HepG2 (cell line): ENCODE results near the gene RPS6KB2. TPM values are rescaled to one million over a fixed set of nuclear protein-coding genes. Genes with fewer than 3 reads are reported as not detected.

Experiments used
- ARNTL ChIP-seq: sonication (generic); formaldehyde crosslinking; IDR thresholded peaks from 2 replicates; pipeline ENCODE4 v1.4.0; 2020; ENCODE audit warnings: mild to moderate bottlenecking, missing genetic modification reagents
- HNRNPUL1 ChIP-seq: fragments of 200-400 bp; formaldehyde crosslinking; IDR thresholded peaks from 2 replicates; pipeline ENCODE4 v1.6.1; 2017; ENCODE audit warnings: low read depth, mild to moderate bottlenecking, low read length, moderate library complexity
- NFATC3 ChIP-seq: sonication (generic); formaldehyde crosslinking; IDR thresholded peaks from 2 replicates; pipeline ENCODE4 v1.5.1; 2020; ENCODE audit warnings: mild to moderate bottlenecking, missing genetic modification reagents
- TSC22D2 ChIP-seq: sonication (generic); formaldehyde crosslinking; IDR thresholded peaks from 2 replicates; pipeline ENCODE4 v1.5.1; 2020; ENCODE audit warnings: missing genetic modification reagents, mild to moderate bottlenecking, borderline replicate concordance
- polyA plus RNA-seq, 8 experiments: library from polyadenylated mRNA; depleted of rRNA in 3 of 8; stranded (reverse) in 7 of 8; unstranded in 1 of 8; fragments of >200 nt; fragmentation: Illumina TruSeq in 4 of 8; extraction: Trizol in 4 of 8; gene quantifications; 2 replicates each; pipeline versions ENCODE4 v1.2.1 to v1.2.3, GENCODE V29; 2011 to 2016; ENCODE audit warnings: low read depth in 4 of 8, missing spikeins in 1 of 8, mixed read lengths in 1 of 8; ENCODE audit not compliant: insufficient read depth in 1 of 8
- total RNA-seq, 5 experiments: library from RNA; depleted of rRNA; stranded (reverse); fragments of >200 nt; fragmentation: Illumina TruSeq; extraction: Trizol; gene quantifications; 2 replicates each; pipeline ENCODE4 v1.2.3, GENCODE V29; 2016; ENCODE audit warnings: low read depth in 1 of 5
- TF ChIP-seq, protein P1 (sequence below): sonication (generic); formaldehyde crosslinking; IDR thresholded peaks from 2 replicates; pipeline ENCODE4 v1.8.0; 2022; ENCODE audit warnings: low read depth, missing genetic modification reagents
- TF ChIP-seq, protein P2 (sequence below): sonication (generic); formaldehyde crosslinking; IDR thresholded peaks from 2 replicates; pipeline ENCODE4; 2020; ENCODE audit warnings: missing genetic modification reagents, mild to moderate bottlenecking, borderline replicate concordance
- TF ChIP-seq, protein P3 (sequence below): sonication (generic); formaldehyde crosslinking; IDR thresholded peaks from 2 replicates; pipeline ENCODE4 v1.4.0; 2020; ENCODE audit warnings: mild to moderate bottlenecking, low read depth, missing genetic modification reagents
- TF ChIP-seq, protein P4 (sequence below): sonication (generic); formaldehyde crosslinking; IDR thresholded peaks from 2 replicates; pipeline ENCODE4 v1.4.0; 2020; ENCODE audit warnings: low read depth, missing genetic modification reagents
- TF ChIP-seq, protein P5 (sequence below): sonication (generic); formaldehyde crosslinking; conservative IDR thresholded peaks from 2 replicates; pipeline ENCODE4 v1.4.0; 2020; ENCODE audit warnings: missing genetic modification reagents

The RPS6KB2 gene
- total and polyA plus RNA-seq, 2 of the 13 experiments (the other 11 are each of a cell fraction or from before 2014, with no cell fraction given) = 52.9 to 54.8 TPM

DNA sequence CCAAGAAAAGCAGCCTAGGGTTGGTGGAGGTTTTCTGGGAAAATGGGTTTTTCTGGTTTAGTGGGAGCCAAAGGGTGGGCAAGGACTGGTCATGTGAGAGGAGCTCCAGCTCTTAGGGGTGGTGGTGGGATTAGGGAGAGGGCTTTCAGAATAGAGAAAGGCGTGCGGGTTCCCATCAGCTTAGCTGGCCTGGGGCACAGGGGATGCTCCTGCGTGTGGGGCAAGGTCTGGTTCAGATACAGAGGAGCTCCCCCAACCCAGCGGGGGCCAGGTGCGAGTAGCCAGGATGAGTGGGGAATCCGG, 40.1 kb downstream of the RPS6KB2 start (continued):
- TF ChIP-seq, protein P1, sequence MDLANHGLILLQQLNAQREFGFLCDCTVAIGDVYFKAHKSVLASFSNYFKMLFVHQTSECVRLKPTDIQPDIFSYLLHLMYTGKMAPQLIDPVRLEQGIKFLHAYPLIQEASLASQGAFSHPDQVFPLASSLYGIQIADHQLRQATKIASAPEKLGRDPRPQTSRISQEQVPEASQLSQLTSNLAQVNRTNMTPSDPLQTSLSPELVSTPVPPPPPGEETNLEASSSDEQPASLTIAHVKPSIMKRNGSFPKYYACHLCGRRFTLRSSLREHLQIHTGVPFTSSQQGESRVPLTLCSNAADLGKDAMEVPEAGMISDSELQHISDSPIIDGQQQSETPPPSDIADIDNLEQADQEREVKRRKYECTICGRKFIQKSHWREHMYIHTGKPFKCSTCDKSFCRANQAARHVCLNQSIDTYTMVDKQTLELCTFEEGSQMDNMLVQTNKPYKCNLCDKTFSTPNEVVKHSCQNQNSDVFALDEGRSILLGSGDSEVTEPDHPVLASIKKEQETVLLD (CRISPR knock-in tag) = no peak
- TF ChIP-seq NFATC3 (CRISPR knock-in tag) (no peak), TSC22D2 (CRISPR knock-in tag) (no peak), HNRNPUL1 (no peak), ARNTL (CRISPR knock-in tag) (no peak)
- TF ChIP-seq, protein P2, sequence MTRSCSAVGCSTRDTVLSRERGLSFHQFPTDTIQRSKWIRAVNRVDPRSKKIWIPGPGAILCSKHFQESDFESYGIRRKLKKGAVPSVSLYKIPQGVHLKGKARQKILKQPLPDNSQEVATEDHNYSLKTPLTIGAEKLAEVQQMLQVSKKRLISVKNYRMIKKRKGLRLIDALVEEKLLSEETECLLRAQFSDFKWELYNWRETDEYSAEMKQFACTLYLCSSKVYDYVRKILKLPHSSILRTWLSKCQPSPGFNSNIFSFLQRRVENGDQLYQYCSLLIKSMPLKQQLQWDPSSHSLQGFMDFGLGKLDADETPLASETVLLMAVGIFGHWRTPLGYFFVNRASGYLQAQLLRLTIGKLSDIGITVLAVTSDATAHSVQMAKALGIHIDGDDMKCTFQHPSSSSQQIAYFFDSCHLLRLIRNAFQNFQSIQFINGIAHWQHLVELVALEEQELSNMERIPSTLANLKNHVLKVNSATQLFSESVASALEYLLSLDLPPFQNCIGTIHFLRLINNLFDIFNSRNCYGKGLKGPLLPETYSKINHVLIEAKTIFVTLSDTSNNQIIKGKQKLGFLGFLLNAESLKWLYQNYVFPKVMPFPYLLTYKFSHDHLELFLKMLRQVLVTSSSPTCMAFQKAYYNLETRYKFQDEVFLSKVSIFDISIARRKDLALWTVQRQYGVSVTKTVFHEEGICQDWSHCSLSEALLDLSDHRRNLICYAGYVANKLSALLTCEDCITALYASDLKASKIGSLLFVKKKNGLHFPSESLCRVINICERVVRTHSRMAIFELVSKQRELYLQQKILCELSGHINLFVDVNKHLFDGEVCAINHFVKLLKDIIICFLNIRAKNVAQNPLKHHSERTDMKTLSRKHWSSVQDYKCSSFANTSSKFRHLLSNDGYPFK (CRISPR knock-in tag) = no peak
- TF ChIP-seq, protein P3, sequence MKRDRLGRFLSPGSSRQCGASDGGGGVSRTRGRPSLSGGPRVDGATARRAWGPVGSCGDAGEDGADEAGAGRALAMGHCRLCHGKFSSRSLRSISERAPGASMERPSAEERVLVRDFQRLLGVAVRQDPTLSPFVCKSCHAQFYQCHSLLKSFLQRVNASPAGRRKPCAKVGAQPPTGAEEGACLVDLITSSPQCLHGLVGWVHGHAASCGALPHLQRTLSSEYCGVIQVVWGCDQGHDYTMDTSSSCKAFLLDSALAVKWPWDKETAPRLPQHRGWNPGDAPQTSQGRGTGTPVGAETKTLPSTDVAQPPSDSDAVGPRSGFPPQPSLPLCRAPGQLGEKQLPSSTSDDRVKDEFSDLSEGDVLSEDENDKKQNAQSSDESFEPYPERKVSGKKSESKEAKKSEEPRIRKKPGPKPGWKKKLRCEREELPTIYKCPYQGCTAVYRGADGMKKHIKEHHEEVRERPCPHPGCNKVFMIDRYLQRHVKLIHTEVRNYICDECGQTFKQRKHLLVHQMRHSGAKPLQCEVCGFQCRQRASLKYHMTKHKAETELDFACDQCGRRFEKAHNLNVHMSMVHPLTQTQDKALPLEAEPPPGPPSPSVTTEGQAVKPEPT = 0 out of 2 replicates have a peak, but pooled peaks have one; percentile 2
- TF ChIP-seq, protein P4, sequence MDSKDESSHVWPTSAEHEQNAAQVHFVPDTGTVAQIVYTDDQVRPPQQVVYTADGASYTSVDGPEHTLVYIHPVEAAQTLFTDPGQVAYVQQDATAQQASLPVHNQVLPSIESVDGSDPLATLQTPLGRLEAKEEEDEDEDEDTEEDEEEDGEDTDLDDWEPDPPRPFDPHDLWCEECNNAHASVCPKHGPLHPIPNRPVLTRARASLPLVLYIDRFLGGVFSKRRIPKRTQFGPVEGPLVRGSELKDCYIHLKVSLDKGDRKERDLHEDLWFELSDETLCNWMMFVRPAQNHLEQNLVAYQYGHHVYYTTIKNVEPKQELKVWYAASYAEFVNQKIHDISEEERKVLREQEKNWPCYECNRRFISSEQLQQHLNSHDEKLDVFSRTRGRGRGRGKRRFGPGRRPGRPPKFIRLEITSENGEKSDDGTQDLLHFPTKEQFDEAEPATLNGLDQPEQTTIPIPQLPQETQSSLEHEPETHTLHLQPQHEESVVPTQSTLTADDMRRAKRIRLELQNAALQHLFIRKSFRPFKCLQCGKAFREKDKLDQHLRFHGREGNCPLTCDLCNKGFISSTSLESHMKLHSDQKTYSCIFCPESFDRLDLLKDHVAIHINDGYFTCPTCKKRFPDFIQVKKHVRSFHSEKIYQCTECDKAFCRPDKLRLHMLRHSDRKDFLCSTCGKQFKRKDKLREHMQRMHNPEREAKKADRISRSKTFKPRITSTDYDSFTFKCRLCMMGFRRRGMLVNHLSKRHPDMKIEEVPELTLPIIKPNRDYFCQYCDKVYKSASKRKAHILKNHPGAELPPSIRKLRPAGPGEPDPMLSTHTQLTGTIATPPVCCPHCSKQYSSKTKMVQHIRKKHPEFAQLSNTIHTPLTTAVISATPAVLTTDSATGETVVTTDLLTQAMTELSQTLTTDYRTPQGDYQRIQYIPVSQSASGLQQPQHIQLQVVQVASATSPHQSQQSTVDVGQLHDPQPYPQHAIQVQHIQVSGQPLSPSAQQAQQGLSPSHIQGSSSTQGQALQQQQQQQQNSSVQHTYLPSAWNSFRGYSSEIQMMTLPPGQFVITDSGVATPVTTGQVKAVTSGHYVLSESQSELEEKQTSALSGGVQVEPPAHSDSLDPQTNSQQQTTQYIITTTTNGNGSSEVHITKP (CRISPR knock-in tag) = no peak
- TF ChIP-seq, protein P5, sequence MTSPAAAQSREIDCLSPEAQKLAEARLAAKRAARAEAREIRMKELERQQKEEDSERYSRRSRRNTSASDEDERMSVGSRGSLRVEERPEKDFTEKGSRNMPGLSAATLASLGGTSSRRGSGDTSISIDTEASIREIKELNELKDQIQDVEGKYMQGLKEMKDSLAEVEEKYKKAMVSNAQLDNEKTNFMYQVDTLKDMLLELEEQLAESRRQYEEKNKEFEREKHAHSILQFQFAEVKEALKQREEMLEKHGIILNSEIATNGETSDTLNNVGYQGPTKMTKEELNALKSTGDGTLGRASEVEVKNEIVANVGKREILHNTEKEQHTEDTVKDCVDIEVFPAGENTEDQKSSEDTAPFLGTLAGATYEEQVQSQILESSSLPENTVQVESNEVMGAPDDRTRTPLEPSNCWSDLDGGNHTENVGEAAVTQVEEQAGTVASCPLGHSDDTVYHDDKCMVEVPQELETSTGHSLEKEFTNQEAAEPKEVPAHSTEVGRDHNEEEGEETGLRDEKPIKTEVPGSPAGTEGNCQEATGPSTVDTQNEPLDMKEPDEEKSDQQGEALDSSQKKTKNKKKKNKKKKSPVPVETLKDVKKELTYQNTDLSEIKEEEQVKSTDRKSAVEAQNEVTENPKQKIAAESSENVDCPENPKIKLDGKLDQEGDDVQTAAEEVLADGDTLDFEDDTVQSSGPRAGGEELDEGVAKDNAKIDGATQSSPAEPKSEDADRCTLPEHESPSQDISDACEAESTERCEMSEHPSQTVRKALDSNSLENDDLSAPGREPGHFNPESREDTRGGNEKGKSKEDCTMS (CRISPR knock-in tag) = no peak
- TF ChIP-seq, all 625 proteins: peak for 2
